GM19238 (cell line): ENCODE measurements around the gene IFNA6.
"Not testable (repeated sequence)": the region's sequence is repeated elsewhere in the genome, so short reads cannot be mapped to it uniquely, and the experiment has no call there.

Experiments used
- DNase-seq: peaks from one replicate; pipeline ENCODE4 v3.0.0; 2011; ENCODE audit warnings: low spot score; ENCODE audit not compliant: insufficient read length

IFNA6 gene

DNA sequence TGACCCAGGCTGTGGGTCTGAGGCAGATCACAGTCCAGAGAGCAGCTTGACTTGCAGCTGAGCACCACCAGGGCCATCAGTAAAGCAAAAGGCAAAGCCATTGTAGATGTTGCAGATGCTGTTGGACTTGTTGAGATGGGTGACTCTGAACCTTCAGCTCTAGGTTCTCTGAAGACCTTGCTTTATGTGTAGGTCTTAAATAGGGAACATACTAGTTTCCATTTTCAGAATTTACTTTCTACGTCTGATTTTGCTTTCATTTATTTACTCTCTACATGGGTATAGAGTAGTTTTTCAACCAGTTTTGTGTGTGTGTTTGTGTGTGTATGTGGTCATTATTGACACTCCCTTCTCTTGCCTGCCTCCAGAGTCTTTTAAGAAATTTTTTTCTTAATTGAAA is at the start of gene IFNA6:
IFNA6 (minus strand) TSS at position 101 of the 400 bp plus-strand sequence; CDS start at position 101, 0 bp downstream.
- DNase-seq: no peak

DNA sequence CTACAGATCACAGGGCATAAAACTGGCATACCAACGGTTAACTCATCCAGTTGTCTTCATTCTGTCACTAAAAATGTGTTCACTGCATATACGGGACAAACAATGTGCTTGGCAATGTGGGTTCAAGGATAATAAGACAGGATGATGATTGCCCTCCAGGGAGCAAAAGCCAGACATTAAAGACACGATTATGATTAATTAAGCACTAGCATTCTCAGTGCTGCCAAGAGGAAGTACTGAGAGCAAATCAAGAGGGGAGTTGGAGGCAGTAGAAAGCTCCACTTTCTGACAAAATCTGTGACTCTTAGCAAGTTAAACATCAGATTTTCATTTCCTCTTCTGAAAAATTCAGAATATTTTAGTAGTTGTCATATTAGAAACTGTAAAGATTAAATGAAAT is 49.3 kb upstream of the IFNA6 start:
- no peak for DNase-seq

DNA sequence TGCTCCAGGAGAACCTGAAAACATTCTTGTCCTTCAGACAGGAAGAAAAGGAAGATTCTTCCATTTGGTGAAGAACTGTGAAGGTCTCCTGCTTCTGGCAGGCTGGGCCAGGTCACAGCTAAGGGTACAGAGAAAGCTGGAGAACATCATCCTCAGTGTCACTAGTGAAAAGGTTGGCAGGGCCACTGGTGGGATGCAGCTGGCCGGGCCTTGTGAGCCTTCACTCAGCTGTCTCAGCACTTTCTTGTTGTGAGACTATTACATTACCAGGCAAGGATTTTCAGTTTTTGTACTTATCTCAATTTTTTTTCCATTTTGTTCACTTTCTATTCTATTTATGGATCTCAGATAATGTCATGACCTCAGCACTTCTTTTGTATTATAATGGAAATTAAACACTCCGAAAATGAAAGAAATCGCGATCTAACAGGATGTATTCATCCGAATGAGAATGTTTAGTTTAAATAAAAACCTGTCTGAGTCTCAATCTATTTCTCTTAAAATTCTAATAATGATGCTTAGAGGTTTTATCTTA is 48.3 kb upstream of the IFNA6 start:
- DNase-seq: no peak

DNA sequence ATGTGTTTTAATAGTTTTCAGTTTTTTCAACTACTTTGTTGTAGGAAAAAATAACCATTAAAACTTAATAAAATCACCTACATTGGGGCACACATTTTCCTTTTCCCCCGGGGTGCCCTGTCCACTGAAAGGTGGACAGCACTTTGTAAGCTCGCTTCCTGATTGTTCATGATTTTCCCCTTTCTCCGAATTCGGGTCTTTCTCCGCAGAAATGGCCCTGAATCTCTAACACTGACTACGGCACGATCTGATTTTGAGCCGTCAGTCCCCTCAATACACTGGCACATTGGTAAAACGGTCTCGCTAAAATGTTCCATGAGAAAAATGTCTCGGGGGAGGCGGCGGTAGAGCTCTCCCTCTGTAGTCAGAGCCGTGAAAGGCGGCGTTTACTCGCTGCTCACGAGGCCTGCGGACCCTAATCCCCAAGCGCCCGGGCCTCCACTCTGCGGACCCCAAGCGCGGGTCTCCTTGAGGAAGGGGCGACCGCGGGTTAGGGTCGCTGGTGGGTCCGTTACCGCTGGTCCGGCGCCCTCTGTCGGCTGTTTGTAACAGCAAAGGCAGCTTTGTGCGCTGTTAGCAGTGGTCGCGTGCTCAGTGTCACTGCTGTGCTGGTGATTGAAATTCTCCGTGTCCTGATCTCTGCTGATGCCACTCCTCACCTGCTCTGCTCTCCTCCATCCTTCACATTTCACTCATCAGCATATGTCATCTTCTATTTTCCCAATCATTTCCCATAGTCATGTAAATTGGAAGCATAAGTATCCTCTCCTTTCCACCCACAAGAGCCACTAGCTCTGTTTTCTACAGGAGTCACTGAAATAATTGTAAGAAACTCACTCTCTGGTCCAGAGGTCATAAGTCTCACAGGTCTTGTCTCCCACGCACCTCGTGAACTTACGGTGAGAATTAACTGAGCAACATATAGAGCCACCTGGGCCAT is 45.4 kb upstream of the IFNA6 start:
- DNase-seq: no peak

DNA sequence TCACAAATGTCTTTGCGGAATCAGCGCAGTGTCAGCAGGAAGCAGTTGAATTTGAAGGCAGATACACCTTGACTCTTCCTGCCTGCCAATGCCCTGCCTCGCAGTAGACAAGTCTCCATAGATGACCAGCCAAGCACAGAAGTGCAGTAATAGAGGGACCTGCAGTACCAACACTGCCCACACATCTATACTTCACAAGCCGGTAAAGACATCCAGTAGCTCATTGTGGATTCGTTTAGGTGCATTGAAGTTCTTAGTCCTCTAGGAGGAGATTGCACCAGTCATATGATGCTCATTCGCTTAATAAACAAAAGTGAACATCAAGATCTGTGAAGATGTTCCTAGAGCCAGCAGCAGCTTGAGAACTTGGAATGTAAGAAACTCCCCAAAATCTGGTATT is 41.6 kb upstream of the IFNA6 start:
- no peak for DNase-seq

DNA sequence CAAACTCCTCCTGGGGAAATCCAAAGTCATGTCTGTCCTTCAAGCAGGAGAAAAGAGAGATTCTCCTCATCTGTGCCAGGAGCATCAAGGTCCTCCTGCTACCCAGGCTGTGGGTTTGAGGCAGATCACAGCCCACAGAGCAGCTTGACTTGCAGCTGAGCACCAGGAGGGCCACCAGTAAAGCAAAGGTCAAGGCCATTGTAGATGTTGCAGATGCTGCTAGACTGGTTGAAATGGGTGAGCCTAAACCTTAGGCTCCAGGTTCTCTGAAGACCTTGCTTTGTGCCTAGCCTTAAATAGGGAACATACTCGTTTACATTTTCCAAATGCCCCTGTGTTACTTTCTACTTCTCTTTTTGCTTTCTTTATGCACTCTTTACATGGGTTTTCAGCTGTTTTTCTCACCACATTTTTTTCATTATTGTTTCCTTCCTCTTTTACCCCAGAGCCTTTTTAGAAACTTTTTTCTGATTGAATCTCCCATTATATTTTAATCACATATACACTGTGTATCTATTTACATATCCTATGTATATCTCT is 34.5 kb upstream of the IFNA6 start, which contains the start of gene IFNA2:
IFNA2 (minus strand) TSS at position 268 of the 540 bp plus-strand sequence; CDS start at position 199, 69 bp downstream.
- DNase-seq: no peak

DNA sequence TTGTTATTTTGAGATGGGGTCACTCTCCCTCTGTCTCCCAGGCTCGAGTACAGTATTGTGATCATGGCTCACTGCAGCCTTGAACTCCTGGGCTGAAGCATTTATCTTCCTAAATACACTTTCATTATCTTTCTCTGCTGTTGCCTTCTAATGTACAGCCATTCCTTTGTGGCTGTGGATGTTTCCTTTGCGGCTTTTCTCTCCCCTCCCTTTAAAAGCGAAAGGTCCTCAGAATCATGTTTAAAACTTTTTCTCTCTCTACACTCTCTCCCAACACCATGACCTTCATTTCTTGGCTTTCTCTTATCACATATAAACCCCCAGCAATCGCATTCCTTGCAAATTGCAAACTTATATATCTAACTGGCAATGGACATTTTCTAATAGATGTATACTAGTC is 32.9 kb upstream of the IFNA6 start:
- no peak for DNase-seq

DNA sequence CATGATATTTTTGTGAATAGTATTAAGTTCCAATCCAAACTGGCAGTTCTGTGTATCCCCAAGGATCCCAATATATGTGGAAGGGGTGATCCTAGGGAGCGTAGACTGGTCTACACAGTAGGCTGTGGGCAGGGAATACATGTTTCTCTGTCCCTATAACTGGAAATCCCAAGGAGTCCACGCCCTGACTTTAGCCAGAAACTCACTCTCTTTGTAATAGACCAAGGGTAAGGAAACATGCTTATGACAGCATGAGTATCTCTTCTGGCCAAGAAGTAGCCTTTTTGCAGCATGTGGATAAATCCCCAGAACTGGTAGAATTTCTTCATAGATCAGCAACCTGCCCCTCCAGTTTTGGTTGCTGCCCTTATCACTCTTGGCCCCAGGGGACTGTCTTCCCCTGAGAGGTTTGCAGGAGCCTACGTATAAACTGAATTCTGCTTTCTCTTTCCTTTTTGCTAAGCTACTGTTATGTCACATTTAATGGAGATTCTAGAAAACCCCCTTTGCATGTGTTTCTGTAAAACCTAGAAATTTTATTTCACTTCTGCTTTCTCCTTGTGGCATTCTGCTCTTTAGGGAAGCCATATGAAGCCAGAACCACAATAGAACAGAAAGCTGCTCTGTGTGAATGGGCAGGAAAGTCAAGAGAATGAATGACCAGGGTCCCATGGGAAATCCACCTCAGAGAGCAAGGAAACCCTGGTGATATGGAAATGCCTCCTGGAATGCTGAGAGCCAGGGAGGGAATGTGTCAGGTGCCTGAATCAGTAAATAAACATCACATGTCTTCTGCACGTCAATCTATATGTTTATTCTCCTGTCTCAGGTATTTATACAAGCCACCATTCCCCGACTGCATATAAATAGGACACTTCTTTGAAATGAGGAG is 31.0 kb upstream of the IFNA6 start:
- DNase-seq: peak; percentile 35

DNA sequence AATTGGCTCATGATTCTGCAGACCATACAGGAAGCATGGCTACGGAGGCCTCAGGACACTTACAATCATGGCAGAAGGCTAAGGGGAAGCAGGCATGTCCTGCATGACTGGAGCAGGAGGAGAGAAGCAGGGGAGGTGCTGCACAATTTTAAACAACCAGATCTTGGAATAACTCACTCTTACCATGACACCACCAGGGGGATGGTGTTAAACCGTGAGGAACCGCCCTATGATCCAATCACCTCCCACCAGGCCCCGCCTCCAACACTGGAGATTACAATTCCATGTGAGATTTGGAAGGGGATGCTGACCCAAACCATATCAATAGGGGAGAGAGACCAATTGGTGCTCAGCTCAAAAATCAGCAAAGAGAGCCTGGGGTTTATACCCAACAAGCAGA is 20.8 kb upstream of the IFNA6 start:
- DNase-seq: not testable (repeated sequence)

DNA sequence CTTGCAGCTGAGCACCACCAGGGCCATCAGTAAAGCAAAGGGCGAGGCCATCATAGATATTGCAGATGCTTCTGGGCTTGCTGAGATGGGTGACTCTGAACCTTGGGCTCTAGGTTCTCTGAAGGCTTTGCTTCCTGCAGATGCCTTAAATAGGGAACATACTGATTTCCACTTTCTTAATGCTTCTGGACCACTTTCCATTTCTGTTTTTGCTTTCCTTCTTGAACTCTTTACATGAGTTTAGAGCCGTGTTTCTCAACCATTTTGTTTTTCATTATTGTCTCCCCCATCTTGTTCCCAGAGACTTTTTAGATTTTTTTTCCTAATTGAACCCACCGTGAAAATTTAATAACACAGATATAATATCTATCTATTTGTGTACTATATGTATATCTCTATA is 17.3 kb upstream of the IFNA6 start, which contains the start of gene IFNA13:
IFNA13 (minus strand) TSS at position 101 of the 400 bp plus-strand sequence; CDS start at position 54, 47 bp downstream.
- DNase-seq: no peak

DNA sequence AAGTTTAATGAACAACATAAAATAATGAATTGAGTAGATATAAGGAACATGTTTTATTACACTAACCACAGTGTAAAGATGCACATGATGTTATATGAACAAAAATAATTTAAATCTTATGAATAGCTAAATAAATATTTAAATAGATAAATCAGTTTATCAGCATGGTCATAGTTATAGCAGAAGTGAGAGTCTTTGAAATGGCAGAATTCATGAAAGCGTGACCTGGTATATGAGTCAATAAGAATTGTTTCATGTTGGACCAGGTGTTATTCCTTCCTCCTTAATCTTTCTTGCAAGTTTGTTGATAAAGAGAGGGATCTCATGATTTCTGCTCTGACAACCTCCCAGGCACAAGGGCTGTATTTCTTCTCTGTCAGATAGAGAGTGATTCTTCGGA is 16.5 kb upstream of the IFNA6 start:
- not testable (repeated sequence) for DNase-seq

DNA sequence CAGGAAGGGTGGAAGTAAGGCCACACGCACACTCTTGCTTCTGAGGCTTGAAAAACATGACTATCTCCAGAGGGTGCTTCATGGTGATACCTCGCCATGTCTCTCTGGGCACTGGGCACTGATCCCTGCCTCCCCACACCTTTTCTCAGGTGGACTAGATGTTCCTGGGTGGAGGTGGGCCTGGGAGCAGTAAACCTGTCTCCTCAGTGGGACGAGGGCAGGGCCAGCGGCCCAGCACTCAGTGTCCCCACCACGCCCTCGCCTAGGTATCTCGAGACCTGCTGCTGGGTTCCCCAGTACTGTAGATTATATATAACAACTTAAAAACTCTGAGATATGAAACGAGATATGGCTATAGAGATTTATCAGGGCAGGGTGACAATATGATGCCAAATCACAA is 11.6 kb upstream of the IFNA6 start:
- no peak for DNase-seq

DNA sequence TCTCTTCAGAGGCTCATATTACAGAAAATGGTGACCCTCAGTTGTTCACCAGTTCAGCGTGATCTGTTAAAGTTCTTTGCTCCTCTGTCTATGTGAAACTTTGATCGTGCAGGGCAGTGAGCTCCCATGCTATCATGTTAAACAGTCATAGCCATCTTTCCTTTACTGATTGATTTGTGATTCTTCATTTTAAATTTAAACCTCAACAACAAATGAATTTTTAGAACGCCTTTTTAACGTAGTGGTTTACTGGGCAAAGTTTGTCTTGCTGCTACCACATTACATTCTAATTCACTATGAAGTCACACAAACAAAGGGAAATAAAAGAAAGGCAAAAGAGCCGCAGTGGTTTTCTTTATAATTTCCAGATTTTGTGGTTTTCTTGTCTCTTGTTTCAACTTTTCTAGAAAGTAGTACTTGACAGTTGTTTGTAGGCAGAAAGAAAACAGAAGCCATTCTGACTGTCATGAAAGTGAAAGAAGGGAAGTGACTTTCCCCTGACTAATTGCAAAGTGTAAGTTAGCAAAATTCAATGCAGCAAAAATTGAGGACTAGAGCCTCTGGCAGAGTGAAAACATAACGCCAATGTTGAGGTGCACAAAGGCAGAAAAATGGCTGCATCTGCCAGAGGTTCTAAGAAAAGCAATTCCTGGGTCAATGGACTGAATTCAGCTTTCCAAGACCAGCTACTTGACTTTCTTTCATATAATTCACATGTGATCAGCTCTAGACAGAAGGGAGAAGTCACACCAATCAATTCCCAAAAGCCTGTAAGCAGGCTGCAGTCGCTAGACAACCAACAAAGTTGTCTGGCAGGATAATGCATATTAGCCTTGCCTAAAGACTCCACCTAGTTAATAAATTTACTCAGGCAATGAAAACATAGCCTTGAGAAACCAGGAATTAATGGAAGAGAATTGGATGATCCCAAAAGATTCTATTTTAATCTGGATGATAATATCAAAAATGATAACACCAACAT is 7.1 kb upstream of the IFNA6 start:
- no peak for DNase-seq

DNA sequence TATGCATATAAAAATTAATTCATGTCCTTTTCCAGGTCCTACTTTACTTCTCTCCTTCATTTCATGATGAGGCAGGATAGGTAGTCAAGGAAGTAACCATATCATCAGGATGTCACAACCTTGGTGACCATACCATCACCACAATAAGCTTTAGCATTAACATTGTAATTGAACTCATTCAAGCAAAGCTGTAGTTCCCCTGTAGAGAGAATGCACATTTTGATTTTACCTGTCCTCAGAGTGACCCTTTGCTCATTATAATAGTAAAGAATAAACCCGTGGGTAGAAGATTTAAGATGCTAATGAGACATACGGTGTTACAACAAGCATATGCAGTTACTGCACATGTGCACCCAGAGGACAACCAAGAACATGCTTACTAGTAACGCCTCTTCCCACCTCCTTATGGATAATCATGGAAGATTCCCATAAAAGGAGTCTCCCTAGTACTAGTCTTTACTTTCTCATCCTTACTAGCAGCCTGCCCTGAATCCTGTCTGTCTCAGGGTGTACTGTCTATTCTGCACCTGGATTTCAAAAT is 2.2 kb downstream of the IFNA6 start:
- no peak for DNase-seq

DNA sequence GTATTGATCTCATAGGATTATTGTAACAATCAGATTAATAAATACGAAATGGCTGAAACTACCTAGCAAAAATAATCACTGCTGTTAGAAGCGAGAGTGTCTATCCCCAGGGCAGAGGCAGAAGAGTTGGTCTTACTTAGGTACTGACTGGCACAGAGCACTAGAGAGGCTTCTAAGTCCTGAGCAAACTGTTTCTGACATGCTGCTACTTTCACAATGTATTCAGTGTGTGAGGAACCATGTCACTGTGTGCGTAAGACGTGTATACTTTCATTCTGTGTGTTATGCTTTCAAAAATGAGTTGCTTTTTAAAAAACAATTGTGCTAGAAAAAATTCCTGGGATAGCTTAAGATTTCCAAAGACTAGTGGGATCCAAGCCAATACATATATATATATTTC is 10.0 kb downstream of the IFNA6 start:
- no peak for DNase-seq

DNA sequence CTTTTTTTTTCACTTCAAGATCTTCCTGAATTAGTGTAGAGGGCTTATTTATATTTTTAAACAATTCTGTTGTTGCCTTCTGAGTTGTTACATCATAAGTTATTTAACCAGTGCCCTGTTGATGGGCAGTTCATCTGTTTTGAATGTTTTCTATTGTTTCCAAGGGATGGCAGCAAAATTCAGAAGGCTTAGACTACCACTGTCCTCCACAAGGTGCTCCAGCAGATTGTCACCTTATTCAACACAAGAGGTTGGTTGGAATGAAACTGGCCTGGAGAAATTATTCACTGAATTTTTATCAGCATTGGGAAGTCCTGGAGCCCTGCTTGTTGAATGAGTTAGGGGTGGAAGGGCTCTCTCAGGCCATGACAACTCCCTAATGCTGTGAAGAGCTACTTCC is 14.2 kb downstream of the IFNA6 start:
- DNase-seq: no peak

DNA sequence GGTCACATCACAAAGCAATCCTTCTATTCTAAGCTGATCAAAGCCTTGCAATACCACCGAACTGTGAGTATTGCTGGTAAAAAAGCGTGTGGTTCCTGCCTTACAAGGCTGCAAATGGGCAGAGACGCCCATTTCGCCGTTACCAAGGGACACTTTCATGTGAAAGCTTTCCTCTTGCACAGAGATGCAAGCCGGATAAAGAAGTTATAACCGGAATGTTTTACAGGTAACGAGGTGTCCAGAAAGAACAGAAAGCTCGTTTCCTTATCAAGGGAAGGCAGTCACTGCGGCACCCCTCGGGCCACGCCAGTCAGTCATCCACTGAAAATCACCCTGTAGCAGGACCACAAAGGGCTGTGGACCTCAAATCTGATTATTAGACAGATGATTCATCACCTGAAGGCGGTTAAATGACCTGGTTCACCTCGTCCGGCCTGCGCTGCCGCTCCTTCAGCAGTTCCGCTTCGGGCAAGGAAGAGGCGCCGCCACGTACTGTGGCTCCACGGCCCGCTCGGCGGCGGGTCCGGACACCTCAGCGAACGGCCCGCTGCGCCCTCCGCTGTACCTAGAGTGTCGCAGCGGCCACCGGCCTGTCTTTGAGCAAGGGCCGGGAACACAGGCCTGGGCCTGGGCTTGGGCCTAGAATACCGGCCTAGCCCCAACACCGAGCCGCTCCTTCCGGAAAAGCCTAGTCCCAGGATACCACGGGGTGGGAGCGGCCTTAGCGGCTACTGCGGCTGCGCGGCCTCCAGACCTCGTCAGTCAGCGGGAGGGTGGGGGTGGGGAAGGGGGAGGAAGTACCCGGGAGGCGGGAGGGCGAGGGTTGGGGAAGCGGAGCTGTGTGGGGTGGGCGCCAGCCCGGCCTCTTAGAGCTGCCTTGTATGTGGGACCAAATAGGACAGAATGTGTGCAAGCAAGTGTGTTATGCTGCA is 15.7 kb downstream of the IFNA6 start, which contains the start of gene KLHL9:
KLHL9 (minus strand) TSS at position 704 of the 932 bp plus-strand sequence; CDS start at position 159, 545 bp downstream.
- peak; percentile 86 for DNase-seq

DNA sequence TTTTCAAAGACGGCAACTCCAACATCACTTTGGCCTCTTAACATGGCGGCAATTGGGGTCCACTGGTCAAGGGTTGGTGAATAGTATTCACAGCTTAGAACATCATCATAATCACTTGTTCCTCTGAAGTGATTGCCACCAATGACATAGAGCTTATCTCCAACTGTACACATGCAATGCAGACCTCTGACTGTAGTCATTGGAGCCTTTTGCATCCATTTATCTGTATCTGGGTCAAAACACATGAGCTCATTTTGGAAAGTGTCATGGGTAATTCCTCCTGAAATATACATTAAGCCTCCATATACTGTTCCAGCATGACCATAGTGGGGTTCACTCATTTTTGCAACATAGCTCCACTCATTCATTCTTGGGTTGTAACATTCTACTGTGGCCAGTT is 17.5 kb downstream of the IFNA6 start:
- no peak for DNase-seq
